HG02870 (cell line): ENCODE results near the gene SNRNP70.
"Not testable (repeated sequence)": the region's sequence is repeated elsewhere in the genome, so short reads cannot be mapped to it uniquely, and the experiment has no call there.

ENCODE experiments used
- ATAC-seq: cut with Tn5 transposase; IDR thresholded peaks from one replicate; pipeline ENCODE4 v1.9.1; 2021; ENCODE audit warnings: mild to moderate bottlenecking, moderate library complexity; ENCODE audit not compliant: unreplicated experiment

Gene SNRNP70

GRCh38 chr19:49141352-49141751 is 56.1 kb downstream of the SNRNP70 start:
- no peak for ATAC-seq

GRCh38 chr19:49142866-49143335 is 57.6 kb downstream of the SNRNP70 start:
- ATAC-seq: no peak

- no peak for ATAC-seq
Observed at GRCh38 chr19:49145573-49146407, 60.5 kb downstream of the SNRNP70 start.

- ATAC-seq: not testable (repeated sequence)
Observed at GRCh38 chr19:49146408-49146770, 61.1 kb downstream of the SNRNP70 start.

GRCh38 chr19:49148044-49148682 is 62.9 kb downstream of the SNRNP70 start:
- ATAC-seq: no peak

GRCh38 chr19:49148784-49149651 is 63.8 kb downstream of the SNRNP70 start:
- no peak for ATAC-seq

- ATAC-seq: no peak
Observed at GRCh38 chr19:49149652-49150105, 64.4 kb downstream of the SNRNP70 start.

- ATAC-seq: no peak
Observed at GRCh38 chr19:49150106-49150943, 65.1 kb downstream of the SNRNP70 start.

- ATAC-seq: no peak
Observed at GRCh38 chr19:49150944-49151243, 65.6 kb downstream of the SNRNP70 start.

- ATAC-seq: no peak
Observed at GRCh38 chr19:49151267-49152118, 66.2 kb downstream of the SNRNP70 start.

- no peak for ATAC-seq
Observed at GRCh38 chr19:49152119-49152550, 66.9 kb downstream of the SNRNP70 start.

GRCh38 chr19:49153167-49153809 is 68.0 kb downstream of the SNRNP70 start:
- no peak for ATAC-seq

GRCh38 chr19:49154279-49154678 is 69.0 kb downstream of the SNRNP70 start:
- ATAC-seq: no peak

GRCh38 chr19:49155005-49155819 is 70.0 kb downstream of the SNRNP70 start, which contains the start of gene HRC:
HRC (minus strand) TSS chr19:49155396; CDS start chr19:49155237, 159 bp downstream.
- no peak for ATAC-seq

- no peak for ATAC-seq
Observed at GRCh38 chr19:49155820-49156346, 70.6 kb downstream of the SNRNP70 start.

GRCh38 chr19:49157445-49158224 is 72.4 kb downstream of the SNRNP70 start, which contains the start of gene TRPM4:
TRPM4 (plus strand) TSS chr19:49157792; CDS start chr19:49157867, 75 bp downstream.
- ATAC-seq: no peak
